ENCODE measurements around the gene DCAF6. TPM values are rescaled to one million over a fixed set of nuclear protein-coding genes. Genes with fewer than 3 reads are reported as not detected.
"Not testable (repeated sequence)": the region's sequence is repeated elsewhere in the genome, so short reads cannot be mapped to it uniquely, and the experiment has no call there.

DCAF6 gene
- polyA plus RNA-seq, 4 donors: 28.9 to 63.2 (median 35.6) TPM

DNA sequence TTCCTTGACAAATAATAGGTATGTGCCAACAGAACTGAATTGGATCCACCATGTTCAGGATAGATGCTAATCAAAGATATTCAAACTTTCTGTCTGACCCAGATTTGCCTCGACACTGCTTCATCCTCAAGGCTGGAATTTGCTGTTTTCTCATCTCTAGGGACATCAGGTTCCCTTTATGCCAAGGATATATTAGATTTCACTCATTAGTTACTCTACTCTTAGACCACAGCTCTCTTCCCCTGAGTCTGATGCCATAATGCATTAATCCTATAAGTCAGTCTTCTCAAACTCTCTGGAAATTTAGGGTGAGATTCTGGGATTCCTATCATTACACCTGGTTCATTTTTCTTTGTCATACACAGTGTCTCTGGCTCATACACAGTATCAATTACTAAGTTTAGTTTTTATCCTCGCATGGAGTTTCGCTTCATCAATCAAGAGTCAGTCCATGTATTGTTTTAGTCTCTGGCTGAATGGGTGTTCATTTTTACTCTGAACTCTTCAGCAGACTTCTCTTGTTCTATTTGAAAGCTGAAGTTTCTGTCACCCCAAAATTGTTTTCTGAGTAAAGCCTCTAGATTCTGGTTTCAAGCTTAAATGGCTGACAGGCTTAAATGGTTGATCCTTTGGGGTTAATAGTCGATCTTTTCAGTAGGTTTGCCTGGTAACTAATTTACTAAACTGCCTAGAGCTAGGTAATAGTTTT, 9.3 kb upstream of the DCAF6 start:
- FAIRE-seq (no peak), DNase-seq (peak in 1 of 2 donors; percentile 57)
- Histone ChIP-seq H3K9me3 (ENCODE audit: control insufficient read depth in 2 of 2, insufficient read depth in 1 of 2, low read depth in 1 of 2, low read length in 1 of 2) (no peaks in the 10 kb centered on the region), H3K4me3 (ENCODE audit: low read depth in 1 of 3, low read length in 3 of 3) (peak overlapping the region in 1 of 3 donors; percentile 3), H3K27ac (ENCODE audit: low read depth in 1 of 3, low read length in 2 of 3) (peak overlapping the region; percentile 48 to 78 (median 50)), H3K4me1 (ENCODE audit: control insufficient read depth in 3 of 3, insufficient read depth in 2 of 3, low read depth in 1 of 3, low read length in 2 of 3) (peaks cover 1 to 19% (median 5%) of the 10 kb centered on the region in 3 donors), H3K36me3 (ENCODE audit: control insufficient read depth in 3 of 3, insufficient read depth in 2 of 3, low read depth in 1 of 3, low read length in 3 of 3) (peaks cover 0 to 3% (median 0%) of the 10 kb centered on the region in 3 donors), H3K27me3 (ENCODE audit: control insufficient read depth in 3 of 3, insufficient read depth in 3 of 3, low read length in 3 of 3) (no peaks in the 10 kb centered on the region)
- 26 to 54% (median 40%) methylated on average over 4 of the region's 4 CpGs for WGBS, 3 donors

DNA sequence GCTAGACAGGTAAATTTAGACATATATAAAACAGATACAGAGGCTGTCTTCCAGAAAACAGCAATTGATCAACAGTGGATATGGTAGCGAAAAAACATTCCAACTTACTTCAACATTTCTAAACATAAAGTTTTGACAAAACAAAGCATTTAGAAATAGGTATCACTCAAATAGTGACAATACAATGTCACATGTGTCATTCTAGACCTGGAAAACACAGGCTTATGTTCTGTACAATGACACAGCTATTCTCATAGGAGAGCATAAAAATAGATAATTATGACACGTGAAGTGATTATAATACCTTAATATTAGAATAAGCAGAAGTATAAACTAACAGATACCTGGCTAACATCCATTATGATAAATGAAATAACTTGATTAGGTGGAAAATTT, 8.0 kb upstream of the DCAF6 start:
- peaks cover 1 to 22% (median 5%) of the 10 kb centered on the region in 3 donors for H3K4me1 ChIP-seq (ENCODE audit: control insufficient read depth in 3 of 3, insufficient read depth in 2 of 3, low read depth in 1 of 3, low read length in 2 of 3)
- no peaks in the 10 kb centered on the region for H3K27me3 ChIP-seq (ENCODE audit: control insufficient read depth in 3 of 3, insufficient read depth in 3 of 3, low read length in 3 of 3)
- no peak overlapping the region for H3K4me3 ChIP-seq (ENCODE audit: low read depth in 1 of 3, low read length in 3 of 3)
- DNase-seq: no peak
- no peaks in the 10 kb centered on the region for H3K9me3 ChIP-seq (ENCODE audit: control insufficient read depth in 2 of 2, insufficient read depth in 1 of 2, low read depth in 1 of 2, low read length in 1 of 2)
- peak overlapping the region in 1 of 3 donors; percentile 78 for H3K27ac ChIP-seq (ENCODE audit: low read depth in 1 of 3, low read length in 2 of 3)
- WGBS, 3 donors: 61 to 79% (median 62%) methylated on average over 2 of the region's 2 CpGs
- peaks cover 0 to 3% (median 0%) of the 10 kb centered on the region in 3 donors for H3K36me3 ChIP-seq (ENCODE audit: control insufficient read depth in 3 of 3, insufficient read depth in 2 of 3, low read depth in 1 of 3, low read length in 3 of 3)
- FAIRE-seq: no peak

DNA sequence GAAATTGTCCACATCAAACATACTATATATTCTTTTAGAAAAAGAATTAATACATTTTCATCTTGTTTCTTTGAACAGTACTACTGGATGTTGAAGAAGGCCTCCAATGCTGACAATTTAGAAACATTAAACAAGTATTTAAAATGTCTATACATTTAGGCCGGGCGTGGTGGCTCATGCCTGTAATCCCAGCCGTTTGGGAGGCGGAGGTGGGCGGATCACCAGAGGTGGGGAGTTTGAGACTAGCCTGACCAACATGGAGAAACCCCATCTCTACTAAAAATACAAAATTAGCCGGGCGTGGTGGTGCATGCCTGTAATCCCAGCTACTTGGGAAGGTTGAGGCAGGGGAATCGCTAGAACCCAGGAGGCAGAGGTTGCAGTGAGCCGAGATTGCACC, 7.6 kb upstream of the DCAF6 start:
- WGBS, 3 donors: 50 to 72% (median 65%) methylated on average over 9 of the region's 9 CpGs

DNA sequence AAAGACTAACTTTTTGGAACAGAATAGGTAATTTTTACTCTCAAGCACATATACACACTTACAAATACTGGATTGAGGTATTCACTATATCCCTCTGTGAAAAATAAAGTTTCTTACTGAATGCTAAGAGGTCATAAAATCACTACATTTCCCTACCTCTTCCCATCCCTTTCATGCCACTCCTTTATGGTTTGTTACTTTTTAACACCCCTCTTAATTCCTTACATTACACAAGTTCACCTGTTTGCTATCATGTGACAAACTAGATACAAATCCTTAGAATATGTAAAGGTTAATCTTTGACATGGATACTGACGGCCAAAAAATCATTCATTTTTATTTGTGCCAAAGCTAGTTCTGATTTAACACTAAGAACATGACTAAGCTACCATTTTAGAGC, 6.8 kb upstream of the DCAF6 start:
- Histone ChIP-seq H3K27ac (ENCODE audit: low read depth in 1 of 3, low read length in 2 of 3) (peak overlapping the region in 1 of 3 donors; percentile 78), H3K36me3 (ENCODE audit: control insufficient read depth in 3 of 3, insufficient read depth in 2 of 3, low read depth in 1 of 3, low read length in 3 of 3) (no peaks in the 10 kb centered on the region), H3K9me3 (ENCODE audit: control insufficient read depth in 2 of 2, insufficient read depth in 1 of 2, low read depth in 1 of 2, low read length in 1 of 2) (no peaks in the 10 kb centered on the region), H3K4me1 (ENCODE audit: control insufficient read depth in 3 of 3, insufficient read depth in 2 of 3, low read depth in 1 of 3, low read length in 2 of 3) (peaks cover 1 to 17% (median 5%) of the 10 kb centered on the region in 3 donors), H3K4me3 (ENCODE audit: low read depth in 1 of 3, low read length in 3 of 3) (no peak overlapping the region), H3K27me3 (ENCODE audit: control insufficient read depth in 3 of 3, insufficient read depth in 3 of 3, low read length in 3 of 3) (no peaks in the 10 kb centered on the region)
- FAIRE-seq (no peak), DNase-seq (peak in 1 of 2 donors; percentile 47)
- 20 to 57% (median 31%) methylated on average over 1 of the region's 1 CpG for WGBS, 3 donors

More for the DNA sequence above, 7.6 kb upstream of the DCAF6 start:
- peak overlapping the region in 1 of 3 donors; percentile 78 for H3K27ac ChIP-seq (ENCODE audit: low read depth in 1 of 3, low read length in 2 of 3)
- not testable (repeated sequence) for H3K4me3 ChIP-seq (ENCODE audit: low read depth in 1 of 3, low read length in 3 of 3); H3K27me3 ChIP-seq (ENCODE audit: control insufficient read depth in 3 of 3, insufficient read depth in 3 of 3, low read length in 3 of 3); FAIRE-seq; DNase-seq; H3K9me3 ChIP-seq (ENCODE audit: control insufficient read depth in 2 of 2, insufficient read depth in 1 of 2, low read depth in 1 of 2, low read length in 1 of 2); H3K36me3 ChIP-seq (ENCODE audit: control insufficient read depth in 3 of 3, insufficient read depth in 2 of 3, low read depth in 1 of 3, low read length in 3 of 3)
- H3K4me1 ChIP-seq (ENCODE audit: control insufficient read depth in 3 of 3, insufficient read depth in 2 of 3, low read depth in 1 of 3, low read length in 2 of 3): peaks cover 1 to 18% (median 5%) of the 10 kb centered on the region in 3 donors

DNA sequence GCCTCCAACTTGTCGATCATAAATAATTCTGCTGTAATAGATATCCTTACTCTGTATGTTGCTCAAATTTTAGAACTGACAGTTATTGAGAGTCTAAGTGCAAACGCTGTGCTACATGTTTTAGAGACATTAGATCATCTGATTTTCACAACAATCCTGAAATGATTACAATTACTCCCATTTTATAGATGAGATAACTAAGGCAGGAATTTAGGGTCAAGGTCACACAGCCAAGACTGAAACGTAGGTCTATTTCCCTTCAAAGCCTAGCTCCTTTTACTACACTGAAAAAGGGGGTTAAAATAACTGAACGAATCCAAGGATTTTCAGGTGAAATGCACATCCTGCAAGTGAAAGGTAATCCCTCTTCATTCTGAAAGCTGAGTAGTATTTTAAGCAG, 2.7 kb upstream of the DCAF6 start:
- peak overlapping the region in 2 of 3 donors; percentile 90 to 95 for H3K4me3 ChIP-seq (ENCODE audit: low read depth in 1 of 3, low read length in 3 of 3)
- 30 to 63% (median 42%) methylated on average over 4 of the region's 4 CpGs for WGBS, 3 donors
- H3K27ac ChIP-seq (ENCODE audit: low read depth in 1 of 3, low read length in 2 of 3): peak overlapping the region in 1 of 3 donors; percentile 94
- no peak for DNase-seq
- H3K36me3 ChIP-seq (ENCODE audit: control insufficient read depth in 3 of 3, insufficient read depth in 2 of 3, low read depth in 1 of 3, low read length in 3 of 3): no peaks in the 10 kb centered on the region
- no peak for FAIRE-seq
- peaks cover 0 to 5% (median 0%) of the 10 kb centered on the region in 3 donors for H3K4me1 ChIP-seq (ENCODE audit: control insufficient read depth in 3 of 3, insufficient read depth in 2 of 3, low read depth in 1 of 3, low read length in 2 of 3)
- no peaks in the 10 kb centered on the region for H3K27me3 ChIP-seq (ENCODE audit: control insufficient read depth in 3 of 3, insufficient read depth in 3 of 3, low read length in 3 of 3)
- no peaks in the 10 kb centered on the region for H3K9me3 ChIP-seq (ENCODE audit: control insufficient read depth in 2 of 2, insufficient read depth in 1 of 2, low read depth in 1 of 2, low read length in 1 of 2)

DNA sequence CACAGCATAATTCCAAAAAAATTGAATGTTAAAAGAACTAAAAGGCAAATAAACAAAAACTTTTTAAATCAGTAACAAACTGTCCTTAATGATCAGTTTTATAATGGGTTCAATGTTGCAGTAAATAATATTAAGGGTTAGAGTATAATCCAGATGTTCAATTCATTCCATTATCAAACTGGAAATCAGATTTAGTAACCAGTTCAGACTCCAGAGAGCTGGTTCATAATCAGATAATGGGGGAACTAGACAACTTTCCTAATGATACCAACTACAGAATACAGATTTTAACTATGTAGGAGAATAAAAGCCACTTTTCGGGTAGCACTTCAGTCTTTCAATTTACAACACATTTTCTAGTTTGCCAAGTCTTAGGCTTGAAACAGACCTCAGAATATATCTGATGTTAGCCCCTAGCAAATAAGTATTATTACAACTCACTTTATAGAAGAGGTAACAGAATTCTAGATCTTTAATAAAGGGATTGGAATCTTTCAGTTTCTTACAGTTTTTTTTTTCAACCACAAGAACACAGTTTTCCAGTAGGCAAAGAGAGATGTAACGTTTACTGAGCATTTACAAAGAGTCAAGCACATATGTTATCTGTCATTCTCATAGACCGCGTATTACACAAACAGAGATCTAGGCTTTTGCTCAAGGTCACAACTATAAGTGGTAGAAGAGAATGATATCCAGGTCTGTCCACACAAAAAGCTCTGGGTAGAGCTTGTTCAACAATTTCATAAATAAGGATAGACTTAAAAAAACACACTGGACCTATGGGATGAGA, 1.9 kb upstream of the DCAF6 start:
- Histone ChIP-seq H3K27me3 (ENCODE audit: control insufficient read depth in 3 of 3, insufficient read depth in 3 of 3, low read length in 3 of 3) (no peaks in the 10 kb centered on the region), H3K4me1 (ENCODE audit: control insufficient read depth in 3 of 3, insufficient read depth in 2 of 3, low read depth in 1 of 3, low read length in 2 of 3) (peaks cover 0 to 3% (median 3%) of the 10 kb centered on the region in 3 donors), H3K9me3 (ENCODE audit: control insufficient read depth in 2 of 2, insufficient read depth in 1 of 2, low read depth in 1 of 2, low read length in 1 of 2) (no peaks in the 10 kb centered on the region), H3K4me3 (ENCODE audit: low read depth in 1 of 3, low read length in 3 of 3) (peak overlapping the region; percentile 73 to 95 (median 90)), H3K27ac (ENCODE audit: low read depth in 1 of 3, low read length in 2 of 3) (peak overlapping the region; percentile 94 to 98 (median 94)), H3K36me3 (ENCODE audit: control insufficient read depth in 3 of 3, insufficient read depth in 2 of 3, low read depth in 1 of 3, low read length in 3 of 3) (no peaks in the 10 kb centered on the region)
- DNase-seq: no peak
- no peak for FAIRE-seq
- 6 to 16% (median 16%) methylated on average over 4 of the region's 4 CpGs for WGBS, 3 donors

DNA sequence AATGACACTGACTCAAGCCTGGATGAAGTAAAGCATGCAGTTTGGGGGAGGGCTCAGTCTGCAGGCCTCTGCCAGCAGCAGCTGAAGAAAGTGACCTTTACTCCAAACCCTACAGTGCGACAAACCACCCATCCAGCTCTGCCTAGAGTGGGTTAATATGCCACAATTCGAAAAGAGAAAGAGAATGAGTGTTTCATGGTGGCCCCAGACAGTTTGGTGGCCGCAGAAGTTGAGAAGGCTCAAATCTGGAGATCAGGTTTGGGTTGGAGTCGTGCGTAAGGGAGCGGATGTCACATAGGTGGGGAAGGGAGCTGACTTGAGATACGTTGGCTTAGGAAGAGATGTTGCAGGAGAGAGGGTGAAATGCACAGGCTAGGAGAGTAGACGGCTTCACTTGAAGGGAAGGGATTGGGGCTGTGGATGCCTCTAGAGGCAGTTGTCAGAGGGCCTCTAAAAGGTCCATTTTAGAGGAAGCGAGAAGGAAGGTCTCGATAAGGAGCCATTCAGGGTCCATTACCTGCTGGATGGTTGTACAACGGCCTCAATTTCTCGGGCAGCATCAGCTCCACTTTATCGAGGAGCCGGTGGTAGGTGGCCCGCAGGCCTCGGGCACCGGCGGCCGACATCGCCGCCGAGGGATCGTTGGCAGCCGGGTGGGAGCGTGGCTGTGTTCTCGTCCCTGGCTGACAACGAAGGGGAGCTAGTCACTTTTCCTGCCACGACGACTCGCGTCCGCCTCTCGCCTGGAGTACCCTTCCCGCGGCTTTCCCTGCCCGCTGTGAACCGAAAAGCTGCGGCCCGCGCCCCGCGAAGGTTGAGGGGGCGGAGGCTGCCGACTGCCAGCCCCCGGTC, 1.0 kb upstream of the DCAF6 start:
- Histone ChIP-seq H3K4me1 (ENCODE audit: control insufficient read depth in 3 of 3, insufficient read depth in 2 of 3, low read depth in 1 of 3, low read length in 2 of 3) (peaks cover 0 to 3% (median 3%) of the 10 kb centered on the region in 3 donors), H3K27ac (ENCODE audit: low read depth in 1 of 3, low read length in 2 of 3) (peak overlapping the region; percentile 94 to 98 (median 94)), H3K27me3 (ENCODE audit: control insufficient read depth in 3 of 3, insufficient read depth in 3 of 3, low read length in 3 of 3) (no peaks in the 10 kb centered on the region), H3K4me3 (ENCODE audit: low read depth in 1 of 3, low read length in 3 of 3) (peak overlapping the region; percentile 73 to 95 (median 90)), H3K36me3 (ENCODE audit: control insufficient read depth in 3 of 3, insufficient read depth in 2 of 3, low read depth in 1 of 3, low read length in 3 of 3) (no peaks in the 10 kb centered on the region), H3K9me3 (ENCODE audit: control insufficient read depth in 2 of 2, insufficient read depth in 1 of 2, low read depth in 1 of 2, low read length in 1 of 2) (no peaks in the 10 kb centered on the region)
- DNase-seq (peak; percentile 77 to 86), FAIRE-seq (no peak)
- 0 to 1% (median 0%) methylated on average over 44 to 45 of the region's 45 CpGs for WGBS, 3 donors
